ENCODE results near the gene KRTCAP2.
A peak's percentile ranks its signal among the peaks of the same experiment; 100 is the strongest.
"Not testable (repeated sequence)": the region's sequence is repeated elsewhere in the genome, so short reads cannot be mapped to it uniquely, and the experiment has no call there.

KRTCAP2 gene

GRCh38 chr1:155172732-155173477 is at the start of gene KRTCAP2:
Gene KRTCAP2, minus strand, starts transcription at chr1:155173304. Its CDS starts 80 bp downstream, at chr1:155173224.
- peak; percentile 98 for DNase-seq

GRCh38 chr1:155220211-155220965 is 47.3 kb upstream of the KRTCAP2 start:
- not testable (repeated sequence) for DNase-seq

- DNase-seq = no peak
These were observed 46.5 kb upstream of the KRTCAP2 start for GRCh38 chr1:155219592-155220031.

GRCh38 chr1:155218854-155219591 is 45.9 kb upstream of the KRTCAP2 start:
- DNase-seq = no peak

- DNase-seq = not testable (repeated sequence)
These were observed 41.6 kb upstream of the KRTCAP2 start for GRCh38 chr1:155214702-155215101.

- not testable (repeated sequence) for DNase-seq
These were observed 38.9 kb upstream of the KRTCAP2 start for GRCh38 chr1:155212051-155212440.

GRCh38 chr1:155211381-155212050 is 38.4 kb upstream of the KRTCAP2 start:
- DNase-seq = not testable (repeated sequence)

GRCh38 chr1:155210314-155211104 is 37.4 kb upstream of the KRTCAP2 start:
- no peak for DNase-seq

- DNase-seq = no peak
These were observed 36.2 kb upstream of the KRTCAP2 start for GRCh38 chr1:155209312-155209721.

- no peak for DNase-seq
These were observed 35.6 kb upstream of the KRTCAP2 start, which contains the start of gene MTX1 for GRCh38 chr1:155208541-155209311. Gene MTX1, plus strand, starts transcription at chr1:155208695. Its CDS starts 110 bp downstream, at chr1:155208805.

GRCh38 chr1:155207806-155208540 is 34.9 kb upstream of the KRTCAP2 start, which contains the start of gene THBS3:
Gene THBS3, minus strand, starts transcription at chr1:155207897. Its CDS starts 21 bp downstream, at chr1:155207876.
- no peak for DNase-seq

- peak; percentile 74 for DNase-seq
These were observed 34.0 kb upstream of the KRTCAP2 start for GRCh38 chr1:155206891-155207805.

- DNase-seq = no peak
These were observed 33.0 kb upstream of the KRTCAP2 start for GRCh38 chr1:155205969-155206593.

- no peak for DNase-seq
These were observed 31.9 kb upstream of the KRTCAP2 start for GRCh38 chr1:155205035-155205434.

GRCh38 chr1:155202731-155203515 is 29.8 kb upstream of the KRTCAP2 start:
- DNase-seq = no peak

- DNase-seq = no peak
These were observed 29.1 kb upstream of the KRTCAP2 start for GRCh38 chr1:155202198-155202597.

- no peak for DNase-seq
These were observed 27.8 kb upstream of the KRTCAP2 start for GRCh38 chr1:155200920-155201319.

GRCh38 chr1:155199792-155200191 is 26.7 kb upstream of the KRTCAP2 start:
- no peak for DNase-seq

Measured in 8988T (cell line).